ENCODE results near the gene GTSE1.

GRCh38 chr22:46250783-46251125 lies 45.9 kb upstream of the GTSE1 start:
- no peak for TF ChIP-seq CTCF (conservative IDR thresholded peaks at IDR 0.05)
- TF ChIP-seq EZH2 (IDR thresholded peaks at IDR 0.05; ENCODE audit: low read depth), result no peak
